ENCODE results near the gene ZNG1F.
"Not testable (repeated sequence)": the region's sequence is repeated elsewhere in the genome, so short reads cannot be mapped to it uniquely, and the experiment has no call there.

DNA sequence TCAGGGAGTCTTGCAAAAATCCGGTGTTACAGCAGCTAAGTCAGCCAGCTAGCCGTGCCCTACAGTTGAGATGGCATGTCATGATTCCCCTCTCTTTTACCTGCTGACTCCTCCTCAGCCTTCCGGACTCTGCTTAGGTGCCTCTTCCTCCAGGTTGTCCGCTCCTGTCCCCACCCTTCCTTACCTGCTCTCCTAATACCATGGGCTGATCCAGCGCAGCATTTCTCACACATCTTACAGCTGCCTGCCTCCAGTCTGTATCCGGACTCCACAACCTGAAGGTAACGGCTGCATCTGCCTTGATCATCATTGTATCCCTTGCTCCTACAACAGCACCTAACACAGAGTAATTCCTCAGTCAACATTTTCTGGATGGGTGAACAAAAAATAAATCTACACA lies 69.8 kb downstream of the ZNG1F start:
- TF ChIP-seq, protein P1, sequence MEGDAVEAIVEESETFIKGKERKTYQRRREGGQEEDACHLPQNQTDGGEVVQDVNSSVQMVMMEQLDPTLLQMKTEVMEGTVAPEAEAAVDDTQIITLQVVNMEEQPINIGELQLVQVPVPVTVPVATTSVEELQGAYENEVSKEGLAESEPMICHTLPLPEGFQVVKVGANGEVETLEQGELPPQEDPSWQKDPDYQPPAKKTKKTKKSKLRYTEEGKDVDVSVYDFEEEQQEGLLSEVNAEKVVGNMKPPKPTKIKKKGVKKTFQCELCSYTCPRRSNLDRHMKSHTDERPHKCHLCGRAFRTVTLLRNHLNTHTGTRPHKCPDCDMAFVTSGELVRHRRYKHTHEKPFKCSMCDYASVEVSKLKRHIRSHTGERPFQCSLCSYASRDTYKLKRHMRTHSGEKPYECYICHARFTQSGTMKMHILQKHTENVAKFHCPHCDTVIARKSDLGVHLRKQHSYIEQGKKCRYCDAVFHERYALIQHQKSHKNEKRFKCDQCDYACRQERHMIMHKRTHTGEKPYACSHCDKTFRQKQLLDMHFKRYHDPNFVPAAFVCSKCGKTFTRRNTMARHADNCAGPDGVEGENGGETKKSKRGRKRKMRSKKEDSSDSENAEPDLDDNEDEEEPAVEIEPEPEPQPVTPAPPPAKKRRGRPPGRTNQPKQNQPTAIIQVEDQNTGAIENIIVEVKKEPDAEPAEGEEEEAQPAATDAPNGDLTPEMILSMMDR (IDR thresholded peaks at IDR 0.05 in 8 of 11, conservative IDR thresholded peaks at IDR 0.05 in 3 of 11): not testable (repeated sequence)
- not testable (repeated sequence) for TF ChIP-seq POLR2AphosphoS5 (IDR thresholded peaks at IDR 0.05)
